ENCODE data around the gene GRIA1. TPM values are rescaled to one million over a fixed set of nuclear protein-coding genes. Genes with fewer than 3 reads are reported as not detected.

The GRIA1 gene
- polyA plus RNA-seq, 2 donors = 0.01 TPM; not detected in 1

DNA sequence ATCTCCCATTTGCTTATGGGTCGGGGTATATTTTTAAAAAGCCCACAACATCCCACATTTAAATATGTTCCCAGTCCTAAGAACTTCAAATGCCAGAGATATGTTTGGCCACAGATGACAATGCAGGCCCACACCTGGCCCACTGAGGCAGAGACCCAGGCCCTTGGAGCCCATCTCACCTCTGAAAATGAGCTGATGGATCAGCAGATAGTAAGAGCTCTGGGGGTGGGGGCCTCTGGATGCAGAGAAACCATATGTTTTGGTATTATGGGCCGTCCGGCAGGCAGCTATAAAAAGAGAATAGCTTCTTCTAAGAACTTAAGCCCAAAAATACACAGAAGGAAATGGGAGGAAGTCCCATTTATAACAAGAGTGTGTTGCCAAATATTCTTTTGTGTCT lies 256.0 kb downstream of the GRIA1 start:
- H3K4me1 ChIP-seq (ENCODE audit: control insufficient read depth in 2 of 2, insufficient read depth in 2 of 2, low read length in 1 of 2) = peaks cover 0 to 2% of the 10 kb centered on the region in 2 donors
- no peaks in the 10 kb centered on the region for H3K36me3 ChIP-seq (ENCODE audit: control insufficient read depth in 2 of 2, insufficient read depth in 2 of 2, low read length in 1 of 2)
- 43 to 49% methylated on average over 3 of the region's 3 CpGs for WGBS, 2 donors
- H3K9me3 ChIP-seq (ENCODE audit: control insufficient read depth in 2 of 2, insufficient read depth in 1 of 2, low read depth in 1 of 2, low read length in 1 of 2) = no peaks in the 10 kb centered on the region
- H3K27ac ChIP-seq (ENCODE audit: low read depth in 2 of 2, low read length in 1 of 2) = no peak overlapping the region
- no peaks in the 10 kb centered on the region for H3K27me3 ChIP-seq (ENCODE audit: control insufficient read depth in 1 of 2, insufficient read depth in 2 of 2, low read length in 2 of 2)
- H3K4me3 ChIP-seq (ENCODE audit: low read depth in 1 of 2, low read length in 2 of 2) = no peak overlapping the region

DNA sequence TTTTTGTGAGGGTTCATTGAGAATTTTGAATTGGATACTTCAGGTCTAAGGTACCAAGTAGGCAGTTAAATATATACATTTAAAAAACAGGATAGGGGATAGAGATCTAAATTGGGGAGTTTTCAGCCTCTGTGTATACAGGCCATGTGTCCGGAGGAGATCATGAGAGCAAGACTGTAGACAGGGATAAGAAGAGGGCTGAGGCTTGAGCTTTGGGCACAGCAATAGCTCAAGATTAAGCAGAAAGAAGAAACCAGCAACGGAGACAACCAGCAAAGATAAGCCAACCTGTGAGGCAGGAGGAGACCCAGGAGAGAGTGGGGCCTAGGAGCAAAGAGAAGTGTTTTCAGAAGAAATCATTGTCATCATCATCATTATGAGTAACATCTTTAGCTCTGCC lies 258.4 kb downstream of the GRIA1 start:
- no peaks in the 10 kb centered on the region for H3K36me3 ChIP-seq (ENCODE audit: control insufficient read depth in 2 of 2, insufficient read depth in 2 of 2, low read length in 1 of 2)
- no peaks in the 10 kb centered on the region for H3K9me3 ChIP-seq (ENCODE audit: control insufficient read depth in 2 of 2, insufficient read depth in 1 of 2, low read depth in 1 of 2, low read length in 1 of 2)
- 87 to 91% methylated on average over 2 of the region's 2 CpGs for whole genome bisulfite sequencing, 2 donors
- no peaks in the 10 kb centered on the region for H3K27me3 ChIP-seq (ENCODE audit: control insufficient read depth in 1 of 2, insufficient read depth in 2 of 2, low read length in 2 of 2)
- H3K27ac ChIP-seq (ENCODE audit: low read depth in 2 of 2, low read length in 1 of 2) = no peak overlapping the region
- peaks cover 0 to 2% of the 10 kb centered on the region in 2 donors for H3K4me1 ChIP-seq (ENCODE audit: control insufficient read depth in 2 of 2, insufficient read depth in 2 of 2, low read length in 1 of 2)
- H3K4me3 ChIP-seq (ENCODE audit: low read depth in 1 of 2, low read length in 2 of 2) = no peak overlapping the region

DNA sequence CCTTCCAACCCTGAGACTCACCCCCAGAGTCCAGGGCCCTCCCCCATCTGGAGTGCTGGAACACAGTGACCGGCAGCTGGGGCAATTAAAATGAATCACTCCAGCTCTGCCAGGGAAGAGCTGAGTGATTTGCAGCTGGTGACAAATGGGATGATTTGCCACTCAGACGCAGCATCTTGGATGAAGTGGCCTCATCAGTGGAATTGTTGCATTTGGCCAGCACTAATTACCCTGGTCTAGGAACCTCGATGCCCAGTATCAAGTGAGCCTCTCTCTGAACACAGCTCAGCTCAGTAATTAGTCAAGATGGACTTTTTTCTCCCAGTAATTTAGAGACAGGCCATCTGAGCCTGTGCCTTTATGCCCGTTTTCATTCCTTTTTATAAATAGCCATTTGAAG lies 259.5 kb downstream of the GRIA1 start:
- H3K4me3 ChIP-seq (ENCODE audit: low read depth in 1 of 2, low read length in 2 of 2) = no peak overlapping the region
- peaks cover 0 to 2% of the 10 kb centered on the region in 2 donors for H3K4me1 ChIP-seq (ENCODE audit: control insufficient read depth in 2 of 2, insufficient read depth in 2 of 2, low read length in 1 of 2)
- no peaks in the 10 kb centered on the region for H3K9me3 ChIP-seq (ENCODE audit: control insufficient read depth in 2 of 2, insufficient read depth in 1 of 2, low read depth in 1 of 2, low read length in 1 of 2)
- no peaks in the 10 kb centered on the region for H3K36me3 ChIP-seq (ENCODE audit: control insufficient read depth in 2 of 2, insufficient read depth in 2 of 2, low read length in 1 of 2)
- H3K27me3 ChIP-seq (ENCODE audit: control insufficient read depth in 1 of 2, insufficient read depth in 2 of 2, low read length in 2 of 2) = no peaks in the 10 kb centered on the region
- H3K27ac ChIP-seq (ENCODE audit: low read depth in 2 of 2, low read length in 1 of 2) = no peak overlapping the region
- WGBS, 2 donors = 64% methylated on average over 4 of the region's 4 CpGs

DNA sequence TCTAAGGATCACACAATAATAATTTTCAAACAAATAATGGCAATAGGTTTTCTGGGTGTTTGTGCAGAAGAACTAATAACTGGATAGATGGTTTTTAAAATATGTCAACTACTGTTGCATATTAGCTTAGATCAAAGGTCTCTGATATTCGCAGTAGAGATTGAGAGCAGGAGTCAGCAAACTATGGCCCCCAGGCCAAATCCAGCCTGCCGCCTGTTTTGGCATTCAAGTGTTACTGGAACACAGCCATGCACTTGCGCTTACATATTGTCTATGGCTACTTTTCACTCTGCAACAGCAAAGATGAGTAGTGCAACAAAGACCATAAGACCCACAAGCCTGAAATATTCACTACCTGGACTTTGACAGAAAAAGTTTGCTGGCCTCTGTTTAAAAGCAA lies 260.8 kb downstream of the GRIA1 start:
- no peak overlapping the region for H3K4me3 ChIP-seq (ENCODE audit: low read depth in 1 of 2, low read length in 2 of 2)
- H3K36me3 ChIP-seq (ENCODE audit: control insufficient read depth in 2 of 2, insufficient read depth in 2 of 2, low read length in 1 of 2) = no peaks in the 10 kb centered on the region
- WGBS, 2 donors = 57 to 61% methylated on average over 3 of the region's 3 CpGs
- no peaks in the 10 kb centered on the region for H3K9me3 ChIP-seq (ENCODE audit: control insufficient read depth in 2 of 2, insufficient read depth in 1 of 2, low read depth in 1 of 2, low read length in 1 of 2)
- peaks cover 0 to 2% of the 10 kb centered on the region in 2 donors for H3K4me1 ChIP-seq (ENCODE audit: control insufficient read depth in 2 of 2, insufficient read depth in 2 of 2, low read length in 1 of 2)
- H3K27me3 ChIP-seq (ENCODE audit: control insufficient read depth in 1 of 2, insufficient read depth in 2 of 2, low read length in 2 of 2) = no peaks in the 10 kb centered on the region
- no peak overlapping the region for H3K27ac ChIP-seq (ENCODE audit: low read depth in 2 of 2, low read length in 1 of 2)

DNA sequence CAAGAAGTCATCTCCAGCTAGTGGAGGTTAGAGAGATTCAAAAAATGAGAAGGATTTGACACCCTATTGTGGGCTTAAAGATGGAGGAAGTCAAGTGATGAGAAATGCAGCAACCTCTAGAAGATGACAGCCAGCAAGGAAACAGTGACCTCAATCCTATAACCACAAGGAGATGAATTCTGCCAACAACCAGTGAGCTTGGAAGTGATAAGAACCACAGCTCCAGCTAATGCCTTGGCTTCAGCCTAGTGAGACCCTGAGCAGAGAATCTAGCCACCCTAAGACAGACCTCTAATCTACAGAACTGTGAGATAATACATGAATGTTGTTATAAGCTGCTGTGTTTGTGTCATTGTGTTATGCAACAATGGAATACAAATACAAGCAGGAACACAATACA lies 262.4 kb downstream of the GRIA1 start:
- Histone ChIP-seq H3K27ac (ENCODE audit: low read depth in 2 of 2, low read length in 1 of 2) (no peak overlapping the region), H3K27me3 (ENCODE audit: control insufficient read depth in 1 of 2, insufficient read depth in 2 of 2, low read length in 2 of 2) (no peaks in the 10 kb centered on the region), H3K4me1 (ENCODE audit: control insufficient read depth in 2 of 2, insufficient read depth in 2 of 2, low read length in 1 of 2) (no peaks in the 10 kb centered on the region), H3K36me3 (ENCODE audit: control insufficient read depth in 2 of 2, insufficient read depth in 2 of 2, low read length in 1 of 2) (no peaks in the 10 kb centered on the region), H3K4me3 (ENCODE audit: low read depth in 1 of 2, low read length in 2 of 2) (no peak overlapping the region), H3K9me3 (ENCODE audit: control insufficient read depth in 2 of 2, insufficient read depth in 1 of 2, low read depth in 1 of 2, low read length in 1 of 2) (no peaks in the 10 kb centered on the region)

DNA sequence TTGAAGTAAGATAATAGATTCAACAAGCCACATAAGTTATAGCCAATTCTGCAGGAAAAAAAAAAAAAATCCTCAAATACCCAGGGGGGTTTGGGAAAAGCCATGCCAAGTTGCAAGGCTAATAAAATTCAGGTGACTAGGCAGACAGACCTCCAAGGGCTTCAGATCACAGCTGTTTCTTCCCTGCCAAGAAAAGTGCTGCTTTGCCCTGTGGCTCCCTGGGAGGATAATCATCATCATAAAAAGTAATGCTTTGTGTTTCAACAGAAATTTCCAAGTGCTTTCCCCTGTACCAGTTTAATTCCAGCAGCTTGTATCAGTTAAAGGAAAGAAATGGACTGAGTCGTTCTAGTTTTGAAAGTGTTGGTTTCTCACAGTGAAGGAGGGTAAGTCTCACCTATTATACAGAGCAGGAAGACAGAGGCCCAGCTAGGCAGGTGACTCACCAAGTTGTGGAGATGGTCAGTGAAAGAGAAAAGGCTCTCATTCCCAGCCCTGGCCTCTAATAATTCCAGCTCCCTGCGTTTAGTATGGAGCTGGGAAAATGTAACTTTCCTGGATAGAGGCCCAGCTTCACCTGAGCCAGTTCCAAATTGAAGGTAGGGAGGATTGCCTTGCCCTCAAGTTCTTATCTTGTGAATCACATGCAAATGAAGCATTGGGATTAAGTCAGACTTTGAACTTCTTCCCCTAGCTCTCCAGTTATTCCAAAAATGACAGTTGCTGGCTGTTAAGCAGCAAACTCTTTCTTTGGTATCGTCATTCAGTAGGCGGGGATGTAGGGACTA lies 263.4 kb downstream of the GRIA1 start:
- 54 to 59% methylated on average over 4 of the region's 4 CpGs for WGBS, 2 donors
- H3K36me3 ChIP-seq (ENCODE audit: control insufficient read depth in 2 of 2, insufficient read depth in 2 of 2, low read length in 1 of 2) = no peaks in the 10 kb centered on the region

DNA sequence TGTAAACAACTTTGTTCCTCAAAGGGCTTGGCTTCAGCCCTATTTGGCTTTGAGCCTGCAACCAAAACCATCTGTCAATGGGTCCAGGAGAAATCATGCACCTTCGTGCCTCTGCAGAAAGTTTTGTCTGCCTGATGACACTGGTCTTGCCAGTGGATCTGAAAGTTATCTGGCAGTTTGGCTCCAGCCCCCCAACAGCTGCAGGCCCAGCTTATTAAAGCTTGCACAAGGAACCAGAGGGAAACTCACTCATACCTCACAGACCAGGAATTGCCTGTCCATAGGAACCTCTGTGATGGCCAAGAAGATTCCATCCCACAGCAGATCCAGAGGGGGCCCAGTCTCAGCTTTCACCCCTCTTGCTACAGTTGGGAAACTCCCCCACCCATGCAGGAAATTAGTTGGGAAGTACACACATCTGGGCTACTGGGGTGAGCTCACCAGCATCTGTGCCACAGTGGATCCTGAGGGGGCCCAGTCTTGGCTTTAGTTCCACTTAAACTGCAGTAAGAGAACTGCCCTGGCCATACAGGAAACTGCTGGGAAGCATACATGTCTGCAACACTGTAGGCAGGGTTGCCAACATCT lies 265.5 kb downstream of the GRIA1 start:
- Histone ChIP-seq H3K4me3 (ENCODE audit: low read depth in 1 of 2, low read length in 2 of 2) (no peak overlapping the region), H3K27me3 (ENCODE audit: control insufficient read depth in 1 of 2, insufficient read depth in 2 of 2, low read length in 2 of 2) (no peaks in the 10 kb centered on the region), H3K4me1 (ENCODE audit: control insufficient read depth in 2 of 2, insufficient read depth in 2 of 2, low read length in 1 of 2) (no peaks in the 10 kb centered on the region), H3K36me3 (ENCODE audit: control insufficient read depth in 2 of 2, insufficient read depth in 2 of 2, low read length in 1 of 2) (no peaks in the 10 kb centered on the region), H3K27ac (ENCODE audit: low read depth in 2 of 2, low read length in 1 of 2) (no peak overlapping the region), H3K9me3 (ENCODE audit: control insufficient read depth in 2 of 2, insufficient read depth in 1 of 2, low read depth in 1 of 2, low read length in 1 of 2) (no peaks in the 10 kb centered on the region)
- WGBS, 2 donors = 53 to 58% methylated on average over 1 of the region's 1 CpG

More for the DNA sequence above, 263.4 kb downstream of the GRIA1 start:
- no peaks in the 10 kb centered on the region for H3K27me3 ChIP-seq (ENCODE audit: control insufficient read depth in 1 of 2, insufficient read depth in 2 of 2, low read length in 2 of 2)
- H3K4me3 ChIP-seq (ENCODE audit: low read depth in 1 of 2, low read length in 2 of 2) = no peak overlapping the region
- no peak overlapping the region for H3K27ac ChIP-seq (ENCODE audit: low read depth in 2 of 2, low read length in 1 of 2)
- no peaks in the 10 kb centered on the region for H3K4me1 ChIP-seq (ENCODE audit: control insufficient read depth in 2 of 2, insufficient read depth in 2 of 2, low read length in 1 of 2)
- no peaks in the 10 kb centered on the region for H3K9me3 ChIP-seq (ENCODE audit: control insufficient read depth in 2 of 2, insufficient read depth in 1 of 2, low read depth in 1 of 2, low read length in 1 of 2)

DNA sequence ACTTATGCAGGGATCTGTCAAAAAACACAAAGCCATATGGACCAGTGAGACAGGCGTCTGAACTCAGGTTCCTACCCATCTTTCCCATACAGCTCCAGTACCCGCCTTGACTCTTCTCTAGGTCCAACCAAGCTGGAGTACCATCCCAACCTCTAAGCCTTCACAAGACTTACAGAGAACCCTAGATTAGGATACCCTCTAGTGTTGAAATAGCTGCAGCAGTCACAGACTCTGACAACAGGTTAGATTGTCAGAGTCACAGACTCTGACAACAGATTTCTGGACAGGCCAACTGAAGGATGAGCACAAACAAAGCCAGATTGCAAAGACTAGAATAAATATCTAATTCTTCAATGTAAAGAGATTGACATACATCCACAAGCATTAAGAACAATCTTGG lies 266.1 kb downstream of the GRIA1 start:
- H3K4me3 ChIP-seq (ENCODE audit: low read depth in 1 of 2, low read length in 2 of 2) = no peak overlapping the region
- no peak overlapping the region for H3K27ac ChIP-seq (ENCODE audit: low read depth in 2 of 2, low read length in 1 of 2)
- no peaks in the 10 kb centered on the region for H3K27me3 ChIP-seq (ENCODE audit: control insufficient read depth in 1 of 2, insufficient read depth in 2 of 2, low read length in 2 of 2)
- H3K36me3 ChIP-seq (ENCODE audit: control insufficient read depth in 2 of 2, insufficient read depth in 2 of 2, low read length in 1 of 2) = no peaks in the 10 kb centered on the region
- H3K4me1 ChIP-seq (ENCODE audit: control insufficient read depth in 2 of 2, insufficient read depth in 2 of 2, low read length in 1 of 2) = no peaks in the 10 kb centered on the region
- no peaks in the 10 kb centered on the region for H3K9me3 ChIP-seq (ENCODE audit: control insufficient read depth in 2 of 2, insufficient read depth in 1 of 2, low read depth in 1 of 2, low read length in 1 of 2)
- WGBS, 2 donors = 79 to 84% methylated on average over 2 of the region's 2 CpGs

DNA sequence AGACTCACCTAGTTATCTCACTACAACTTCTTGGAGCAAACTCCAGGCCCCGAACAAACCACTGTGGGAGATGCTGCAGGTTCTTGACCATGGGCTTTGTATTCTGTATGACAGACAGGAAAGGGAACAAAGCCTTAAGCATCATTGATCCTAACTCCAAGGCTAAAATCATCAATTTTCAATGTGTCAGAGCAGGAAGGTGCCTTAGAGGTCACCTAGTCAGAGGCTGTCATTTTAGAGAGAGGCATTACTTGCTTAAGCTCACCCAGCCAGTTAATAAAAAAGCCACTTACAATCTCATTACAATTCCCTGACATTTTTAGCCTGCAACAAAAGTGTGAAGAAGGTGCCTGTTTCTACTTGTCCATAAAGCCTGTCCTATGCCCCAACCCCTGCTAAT lies 275.5 kb downstream of the GRIA1 start:
- H3K4me1 ChIP-seq (ENCODE audit: control insufficient read depth in 2 of 2, insufficient read depth in 2 of 2, low read length in 1 of 2) = no peaks in the 10 kb centered on the region
- WGBS, 2 donors = 50 to 53% methylated on average over 1 of the region's 1 CpG

More for the DNA sequence above, 275.5 kb downstream of the GRIA1 start:
- Histone ChIP-seq H3K9me3 (ENCODE audit: control insufficient read depth in 2 of 2, insufficient read depth in 1 of 2, low read depth in 1 of 2, low read length in 1 of 2) (no peaks in the 10 kb centered on the region), H3K27me3 (ENCODE audit: control insufficient read depth in 1 of 2, insufficient read depth in 2 of 2, low read length in 2 of 2) (no peaks in the 10 kb centered on the region), H3K4me3 (ENCODE audit: low read depth in 1 of 2, low read length in 2 of 2) (no peak overlapping the region), H3K27ac (ENCODE audit: low read depth in 2 of 2, low read length in 1 of 2) (no peak overlapping the region), H3K36me3 (ENCODE audit: control insufficient read depth in 2 of 2, insufficient read depth in 2 of 2, low read length in 1 of 2) (no peaks in the 10 kb centered on the region)

Data from esophagus (tissue), 2 donors.